Upper lobe of right lung (tissue), 1 donor: ENCODE data around the gene FER1L5. TPM values are rescaled to one million over a fixed set of nuclear protein-coding genes. Genes with fewer than 3 reads are reported as not detected.
A peak's percentile ranks its signal among the peaks of the same experiment; 100 is the strongest.

Experiments used
- ATAC-seq: fragments of 200-7000 bp; cut with Tn5 transposase; one replicate; pipeline ENCODE4 v1.9.1; 2020; ENCODE audit warnings: mild to moderate bottlenecking, moderate library complexity
- DNase-seq: peaks from one replicate; pipeline ENCODE4 v3.0.0-alpha.2; 2020
- H3K27ac ChIP-seq: fragments of 200-600 bp; one replicate; pipeline ENCODE4 v1.8.0; 2022
- H3K27me3 ChIP-seq: fragments of 200-600 bp; one replicate; pipeline ENCODE4 v1.8.0; 2022; ENCODE audit warnings: mild to moderate bottlenecking
- H3K36me3 ChIP-seq: fragments of 200-600 bp; one replicate; pipeline ENCODE4 v1.8.0; 2022
- H3K4me1 ChIP-seq: fragments of 200-600 bp; one replicate; pipeline ENCODE4 v1.8.0; 2022
- H3K4me3 ChIP-seq: fragments of 200-600 bp; one replicate; pipeline ENCODE4 v1.8.0; 2022; ENCODE audit warnings: mild to moderate bottlenecking
- H3K9me3 ChIP-seq: fragments of 200-600 bp; one replicate; pipeline ENCODE4 v1.8.0; 2022
- intact Hi-C: fragments of 100-400 bp; cut with DNase I; formaldehyde crosslinking; loops from one replicate; pipeline ENCODE4 v1.11.0; 2022
- total RNA-seq: library from RNA; stranded (reverse); fragmentation: NEBNext Ultra II Directional; extraction: Animal tissue kit (Norgen Biotek cat#: 25700); gene quantifications from one replicate; pipeline ENCODE4 v1.2.1, GENCODE V29; 2021
- TF ChIP-seq, protein P1 (sequence below): fragments of 200-600 bp; IDR thresholded peaks from one replicate; pipeline ENCODE4 v1.8.0; 2022; ENCODE audit warnings: antibody characterized with exemption
- donor health status: DM: no; HTN: yes; CAD: no; lungs with severe emphysema.

Gene FER1L5
- total RNA-seq, 1 donor from 2014 or later, result 0.14 TPM

DNA sequence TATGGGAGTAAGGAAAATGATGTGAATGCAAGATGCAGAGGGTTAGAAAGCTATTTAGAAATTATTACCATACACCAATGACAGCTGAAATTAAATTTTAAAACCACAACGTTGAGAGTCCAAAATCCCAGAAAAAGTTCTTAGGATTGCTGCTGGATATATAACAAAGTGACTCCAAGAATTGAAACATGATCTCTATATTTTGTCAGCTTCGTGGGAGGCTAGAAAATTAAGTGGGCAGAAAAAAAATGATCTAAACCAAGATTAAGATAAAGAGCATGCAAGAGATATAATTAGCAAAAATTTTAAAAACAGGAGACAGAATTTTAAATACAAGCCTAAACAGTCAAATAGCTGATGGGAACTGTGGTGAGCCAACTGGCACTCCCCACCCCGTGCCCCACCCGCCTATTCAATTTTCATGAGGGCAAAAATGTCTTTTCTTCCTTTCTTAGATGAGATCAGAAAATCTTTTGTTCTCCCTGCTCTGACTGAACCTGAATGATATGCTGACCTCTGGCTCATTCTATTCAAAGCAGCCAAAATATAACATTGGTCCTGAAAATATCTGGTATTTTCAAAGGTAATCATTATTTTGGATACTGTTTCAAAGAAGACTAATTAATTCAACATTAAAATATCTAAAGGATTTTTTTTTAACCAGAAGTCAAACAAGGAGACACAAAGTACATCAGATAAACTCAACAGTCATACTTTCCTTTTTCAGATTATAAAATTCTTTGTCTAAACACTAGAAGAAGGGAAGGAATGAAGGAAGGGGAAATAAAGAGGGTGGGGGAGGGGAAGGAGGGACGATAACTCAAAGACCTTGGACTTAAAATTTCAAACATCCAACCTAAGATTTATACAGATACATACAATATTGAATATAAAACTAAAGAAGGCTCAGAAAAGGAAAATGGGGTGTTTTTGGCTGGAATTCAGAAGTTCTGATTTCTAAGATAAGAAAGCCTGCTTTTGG, 16.7 kb upstream of the FER1L5 start:
- intact Hi-C loops, result no loop called here
- Histone ChIP-seq H3K9me3 (no peaks in the 10 kb centered on the region), H3K27ac (peak overlapping the region; percentile 24), H3K4me3 (no peak overlapping the region), H3K36me3 (peaks cover 36% of the 10 kb centered on the region), H3K27me3 (no peaks in the 10 kb centered on the region), H3K4me1 (peaks cover 42% of the 10 kb centered on the region)
- no peak for ATAC-seq
- TF ChIP-seq, protein P1, sequence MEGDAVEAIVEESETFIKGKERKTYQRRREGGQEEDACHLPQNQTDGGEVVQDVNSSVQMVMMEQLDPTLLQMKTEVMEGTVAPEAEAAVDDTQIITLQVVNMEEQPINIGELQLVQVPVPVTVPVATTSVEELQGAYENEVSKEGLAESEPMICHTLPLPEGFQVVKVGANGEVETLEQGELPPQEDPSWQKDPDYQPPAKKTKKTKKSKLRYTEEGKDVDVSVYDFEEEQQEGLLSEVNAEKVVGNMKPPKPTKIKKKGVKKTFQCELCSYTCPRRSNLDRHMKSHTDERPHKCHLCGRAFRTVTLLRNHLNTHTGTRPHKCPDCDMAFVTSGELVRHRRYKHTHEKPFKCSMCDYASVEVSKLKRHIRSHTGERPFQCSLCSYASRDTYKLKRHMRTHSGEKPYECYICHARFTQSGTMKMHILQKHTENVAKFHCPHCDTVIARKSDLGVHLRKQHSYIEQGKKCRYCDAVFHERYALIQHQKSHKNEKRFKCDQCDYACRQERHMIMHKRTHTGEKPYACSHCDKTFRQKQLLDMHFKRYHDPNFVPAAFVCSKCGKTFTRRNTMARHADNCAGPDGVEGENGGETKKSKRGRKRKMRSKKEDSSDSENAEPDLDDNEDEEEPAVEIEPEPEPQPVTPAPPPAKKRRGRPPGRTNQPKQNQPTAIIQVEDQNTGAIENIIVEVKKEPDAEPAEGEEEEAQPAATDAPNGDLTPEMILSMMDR, result no peak
- peak; percentile 6 for DNase-seq

DNA sequence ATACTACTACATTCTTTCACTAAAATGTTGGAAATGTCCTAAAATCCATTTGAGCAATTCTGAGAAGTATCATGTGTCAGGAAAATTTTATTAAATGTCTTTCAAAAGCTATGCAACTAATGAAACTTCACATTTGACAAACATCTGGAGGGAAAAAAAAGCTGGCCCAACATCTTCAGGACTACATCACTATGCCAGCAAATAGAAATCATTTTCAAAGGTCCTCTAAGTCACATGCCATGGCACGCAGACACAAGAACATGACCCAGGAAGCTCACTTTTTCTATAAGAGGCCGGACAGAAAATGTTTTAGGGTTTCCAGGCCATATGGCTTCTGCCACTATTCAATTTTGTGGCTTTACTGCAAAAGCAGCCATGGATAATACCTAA, 16.0 kb upstream of the FER1L5 start:
- H3K4me1 ChIP-seq, result peaks cover 37% of the 10 kb centered on the region

DNA sequence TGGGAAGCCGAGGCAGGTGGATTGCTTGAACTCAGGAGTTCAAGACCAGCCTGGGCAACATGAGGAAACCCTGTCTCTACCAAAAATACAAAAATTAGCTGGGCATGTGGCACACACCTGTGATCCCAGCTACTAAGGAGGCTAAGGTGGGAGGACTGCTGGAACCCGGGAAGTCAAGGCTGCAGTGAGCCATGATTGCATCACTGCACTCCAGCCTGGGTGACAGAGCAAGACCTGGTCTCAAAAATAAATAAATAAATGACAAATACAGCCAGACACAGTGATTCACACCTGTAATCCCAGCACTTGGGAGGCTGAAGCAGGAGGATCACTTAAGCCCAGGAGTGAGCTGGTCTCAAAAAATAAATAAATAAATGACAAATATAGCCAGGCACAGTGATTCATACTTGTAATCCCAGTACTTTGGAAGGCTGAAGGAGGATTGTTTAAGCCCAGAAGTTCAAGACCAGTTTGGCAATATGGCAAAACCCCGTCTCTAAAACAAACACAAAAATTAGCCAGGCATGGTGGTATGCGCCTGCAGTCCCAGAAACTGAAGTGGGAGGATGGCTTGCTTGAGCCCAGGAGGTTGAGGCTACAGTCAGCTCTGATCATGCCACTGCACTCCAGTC, 10.6 kb upstream of the FER1L5 start:
- peak; percentile 8 for ATAC-seq
- intact Hi-C loops, result no loop called here
- Histone ChIP-seq H3K9me3 (no peaks in the 10 kb centered on the region), H3K4me3 (no peak overlapping the region), H3K27ac (no peak overlapping the region), H3K4me1 (peaks cover 52% of the 10 kb centered on the region), H3K27me3 (no peaks in the 10 kb centered on the region), H3K36me3 (peaks cover 58% of the 10 kb centered on the region)
- DNase-seq, result no peak
- TF ChIP-seq, protein P1, result no peak

More for the DNA sequence above, 16.0 kb upstream of the FER1L5 start:
- ATAC-seq, result no peak
- H3K4me3 ChIP-seq, result no peak overlapping the region
- H3K9me3 ChIP-seq, result no peaks in the 10 kb centered on the region
- no peaks in the 10 kb centered on the region for H3K27me3 ChIP-seq
- DNase-seq, result no peak
- H3K27ac ChIP-seq, result peak overlapping the region; percentile 53
- TF ChIP-seq, protein P1, result no peak
- H3K36me3 ChIP-seq, result peaks cover 40% of the 10 kb centered on the region
- intact Hi-C loops, result no loop called here

- DNase-seq (no peak), ATAC-seq (no peak)
- peaks cover 48% of the 10 kb centered on the region for H3K36me3 ChIP-seq
- TF ChIP-seq, protein P1, result no peak
- intact Hi-C loops, result no loop called here
- no peak overlapping the region for H3K4me3 ChIP-seq
- no peaks in the 10 kb centered on the region for H3K9me3 ChIP-seq
- H3K27ac ChIP-seq, result no peak overlapping the region
- H3K27me3 ChIP-seq, result no peaks in the 10 kb centered on the region
- H3K4me1 ChIP-seq, result peaks cover 43% of the 10 kb centered on the region
These were observed 8.9 kb upstream of the FER1L5 start for GRCh38 chr2:96633641-96634040.

DNA sequence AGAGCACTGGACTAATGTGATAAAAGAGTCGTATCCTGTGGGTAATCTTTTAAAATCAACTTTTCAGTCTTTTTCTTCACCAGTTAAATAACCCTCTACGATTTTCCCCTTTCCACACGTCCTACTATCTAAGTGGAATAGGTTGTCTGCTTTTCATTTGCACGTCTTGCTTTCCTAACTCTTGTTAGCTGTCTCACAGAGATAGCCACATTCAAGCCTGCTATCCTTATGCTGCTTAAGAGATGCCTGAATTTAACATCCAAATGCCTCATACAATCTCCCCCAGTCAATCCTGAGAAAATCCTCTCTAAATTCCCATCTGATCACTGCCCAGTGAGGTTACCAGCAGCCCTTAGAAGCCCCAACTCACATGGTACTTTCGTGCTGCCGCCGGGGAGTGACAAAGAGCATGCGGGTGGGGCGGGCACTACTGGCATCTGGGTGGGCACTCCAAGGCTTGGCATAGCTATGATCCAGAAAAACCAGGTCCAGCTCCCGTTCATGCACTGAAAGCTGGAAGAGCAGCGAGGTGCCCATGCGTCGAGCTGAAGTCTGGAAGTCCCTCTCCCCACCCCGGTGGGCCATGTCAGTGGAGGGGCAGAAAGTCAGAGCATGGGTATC, 5.9 kb upstream of the FER1L5 start:
- ATAC-seq (no peak), DNase-seq (no peak)
- intact Hi-C loops, result no loop called here
- peaks cover 23% of the 10 kb centered on the region for H3K36me3 ChIP-seq
- peak overlapping the region; percentile 74 for H3K4me3 ChIP-seq
- peaks cover 35% of the 10 kb centered on the region for H3K4me1 ChIP-seq
- peak overlapping the region; percentile 93 for H3K27ac ChIP-seq
- TF ChIP-seq, protein P1, result no peak
- no peaks in the 10 kb centered on the region for H3K9me3 ChIP-seq
- no peaks in the 10 kb centered on the region for H3K27me3 ChIP-seq
